Kidney (tissue), 14 donors: ENCODE measurements around the gene UBTF. TPM values are rescaled to one million over a fixed set of nuclear protein-coding genes. Genes with fewer than 3 reads are reported as not detected.

ENCODE experiments used
- DNase-seq, 5 donors: peaks; one replicate each; pipeline ENCODE4 v3.0.0-alpha.2; 2013 to 2020
- FAIRE-seq: peaks from 2 replicates; lab custom pipeline; 2012; peaks lifted over from hg19 to GRCh38; lab: Jason Lieb, UNC
- H3K27ac ChIP-seq, 2 donors: one replicate each; pipeline ENCODE4 v1.7.0; 2013; ENCODE audit warnings: low read depth in 2 of 2, low read length in 2 of 2, inconsistent platforms in 1 of 2
- H3K27me3 ChIP-seq: one replicate; pipeline ENCODE4 v1.7.1; 2013; ENCODE audit warnings: low read length, inconsistent platforms; ENCODE audit not compliant: control insufficient read depth, insufficient read depth
- H3K36me3 ChIP-seq, 3 donors: one replicate each; pipeline versions ENCODE4 v1.7.0 to v1.7.1; 2013; ENCODE audit warnings: low read length in 3 of 3, control low read depth in 1 of 3, inconsistent platforms in 1 of 3; ENCODE audit not compliant: insufficient read depth in 3 of 3, control insufficient read depth in 2 of 3
- H3K4me1 ChIP-seq, 3 donors: one replicate each; pipeline versions ENCODE4 v1.7.0 to v1.7.1; 2013; ENCODE audit warnings: low read length in 3 of 3, inconsistent platforms in 1 of 3, low read depth in 1 of 3; ENCODE audit not compliant: control insufficient read depth in 2 of 3, insufficient read depth in 2 of 3
- H3K4me3 ChIP-seq, 3 donors: one replicate each; pipeline versions ENCODE4 v1.7.0 to v1.8.1; 2013; ENCODE audit warnings: low read length in 3 of 3, control low read depth in 1 of 3, inconsistent platforms in 1 of 3
- H3K9ac ChIP-seq, 3 donors: one replicate each; pipeline versions ENCODE4 v1.7.0 to v1.7.1; 2013; ENCODE audit warnings: low read length in 3 of 3, control low read depth in 1 of 3, inconsistent platforms in 1 of 3
- H3K9me3 ChIP-seq, 3 donors: one replicate each; pipeline versions ENCODE4 v1.7.0 to v1.7.1; 2013; ENCODE audit warnings: low read length in 3 of 3, control low read depth in 1 of 3, inconsistent platforms in 1 of 3; ENCODE audit not compliant: control insufficient read depth in 2 of 3, insufficient read depth in 1 of 3
- intact Hi-C: fragments of 100-400 bp; cut with DNase I; formaldehyde crosslinking; loops from one replicate; pipeline ENCODE4 v1.11.1; 2022
- polyA plus RNA-seq: library from polyadenylated mRNA; stranded (reverse); fragments of 350-450 nt; fragmentation: Illumina TruSeq; extraction: RNeasy Lipid Tissue Mini Kit (QIAGEN cat#74804); gene quantifications from one replicate; pipeline ENCODE4 v1.2.3, GENCODE V29; 2014; ENCODE audit warnings: low read depth, low replicate concordance; ENCODE audit not compliant: insufficient read depth
- total RNA-seq: library from RNA; stranded (reverse); fragmentation: NEBNext Ultra II Directional; extraction: Animal tissue kit (Norgen Biotek cat#: 25700); gene quantifications from one replicate; pipeline ENCODE4 v1.2.1, GENCODE V29; 2021
- TF ChIP-seq, protein P1 (sequence below): IDR thresholded peaks from 3 replicates; pipeline ENCODE4 v1.5.1; 2012; ENCODE audit warnings: mild to moderate bottlenecking, moderate library complexity, borderline replicate concordance; ENCODE audit not compliant: insufficient read depth; ENCODE audit errors: extremely low read depth
- donor health status: control.
- donor health status: control.
- donor health status: control.
- donor health status: control.
- donor health status: control.
- donor health status: DM: yes; HTN: yes; CAD: no.
- donor health status: Normal renal cell carcinoma (clear cell type).

Gene UBTF
- total and polyA plus RNA-seq, 2 donors from 2014 or later, result 46.1 to 98.8 TPM

DNA sequence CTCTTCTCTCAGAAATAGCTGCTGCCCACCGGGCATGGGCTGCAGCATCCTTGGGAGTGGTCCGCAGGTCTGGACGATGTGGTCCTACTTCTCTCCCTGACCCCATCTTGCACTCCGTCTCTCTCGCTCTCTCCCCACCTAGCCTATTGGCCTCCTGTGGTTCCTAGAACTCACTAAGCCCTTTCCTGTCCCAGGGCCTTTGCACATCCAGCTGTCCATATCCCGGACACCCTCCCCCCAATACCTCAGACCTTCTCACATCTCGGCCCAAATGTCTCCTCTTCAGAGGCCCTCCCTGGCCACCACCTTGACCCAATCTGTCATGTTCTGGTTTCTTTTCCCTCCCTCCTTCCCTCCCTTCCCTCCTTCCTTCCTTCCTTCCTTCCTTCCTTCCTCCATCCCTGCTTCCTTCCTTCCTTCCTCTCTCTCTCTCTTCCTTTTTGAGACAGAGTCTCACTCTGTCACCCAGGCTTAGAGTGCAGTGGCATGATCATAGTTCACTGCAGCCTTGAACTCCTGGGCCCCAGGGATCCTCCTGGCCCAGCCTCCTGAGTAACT, 43.9 kb upstream of the UBTF start:
- TF ChIP-seq, protein P1, sequence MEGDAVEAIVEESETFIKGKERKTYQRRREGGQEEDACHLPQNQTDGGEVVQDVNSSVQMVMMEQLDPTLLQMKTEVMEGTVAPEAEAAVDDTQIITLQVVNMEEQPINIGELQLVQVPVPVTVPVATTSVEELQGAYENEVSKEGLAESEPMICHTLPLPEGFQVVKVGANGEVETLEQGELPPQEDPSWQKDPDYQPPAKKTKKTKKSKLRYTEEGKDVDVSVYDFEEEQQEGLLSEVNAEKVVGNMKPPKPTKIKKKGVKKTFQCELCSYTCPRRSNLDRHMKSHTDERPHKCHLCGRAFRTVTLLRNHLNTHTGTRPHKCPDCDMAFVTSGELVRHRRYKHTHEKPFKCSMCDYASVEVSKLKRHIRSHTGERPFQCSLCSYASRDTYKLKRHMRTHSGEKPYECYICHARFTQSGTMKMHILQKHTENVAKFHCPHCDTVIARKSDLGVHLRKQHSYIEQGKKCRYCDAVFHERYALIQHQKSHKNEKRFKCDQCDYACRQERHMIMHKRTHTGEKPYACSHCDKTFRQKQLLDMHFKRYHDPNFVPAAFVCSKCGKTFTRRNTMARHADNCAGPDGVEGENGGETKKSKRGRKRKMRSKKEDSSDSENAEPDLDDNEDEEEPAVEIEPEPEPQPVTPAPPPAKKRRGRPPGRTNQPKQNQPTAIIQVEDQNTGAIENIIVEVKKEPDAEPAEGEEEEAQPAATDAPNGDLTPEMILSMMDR, result no peak
- no peaks in the 10 kb centered on the region for H3K4me1 ChIP-seq
- no peak overlapping the region for H3K9ac ChIP-seq
- no peak overlapping the region for H3K27ac ChIP-seq
- intact Hi-C loops, result no loop called here
- H3K36me3 ChIP-seq, result no peaks in the 10 kb centered on the region
- H3K9me3 ChIP-seq, result no peaks in the 10 kb centered on the region
- H3K27me3 ChIP-seq, result no peaks in the 10 kb centered on the region
- no peak for DNase-seq
- FAIRE-seq, result no peak
- H3K4me3 ChIP-seq, result no peak overlapping the region

DNA sequence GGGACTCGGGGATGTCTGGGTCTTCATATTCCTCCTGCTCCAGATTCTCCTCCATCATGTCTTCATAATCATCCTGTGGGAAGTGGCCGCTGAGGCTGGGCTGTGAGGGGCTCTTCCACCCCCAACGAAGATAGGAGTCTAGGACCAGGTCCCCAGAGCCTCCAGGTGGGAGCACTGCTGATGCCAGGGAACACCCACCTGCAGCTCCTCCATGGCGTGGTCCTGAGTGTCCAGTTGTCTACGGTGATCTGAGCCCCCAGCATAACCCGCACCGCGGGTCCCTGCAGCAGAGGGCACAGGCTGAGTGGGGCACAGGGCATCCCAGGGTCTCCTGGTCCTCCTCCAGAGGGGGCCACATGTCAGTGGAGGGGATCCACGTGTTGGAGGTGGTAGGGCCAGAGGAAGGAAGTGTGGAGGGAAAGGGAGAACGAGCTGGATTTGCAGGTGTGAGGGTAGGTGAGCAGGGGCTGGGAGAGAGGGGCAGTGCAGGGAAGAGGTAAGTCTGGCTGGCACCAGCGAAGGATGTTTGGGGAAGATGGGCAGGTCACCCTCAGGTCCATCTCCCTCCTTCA, 43.3 kb upstream of the UBTF start:
- FAIRE-seq, result no peak
- H3K9ac ChIP-seq, result no peak overlapping the region
- no peak for DNase-seq

DNA sequence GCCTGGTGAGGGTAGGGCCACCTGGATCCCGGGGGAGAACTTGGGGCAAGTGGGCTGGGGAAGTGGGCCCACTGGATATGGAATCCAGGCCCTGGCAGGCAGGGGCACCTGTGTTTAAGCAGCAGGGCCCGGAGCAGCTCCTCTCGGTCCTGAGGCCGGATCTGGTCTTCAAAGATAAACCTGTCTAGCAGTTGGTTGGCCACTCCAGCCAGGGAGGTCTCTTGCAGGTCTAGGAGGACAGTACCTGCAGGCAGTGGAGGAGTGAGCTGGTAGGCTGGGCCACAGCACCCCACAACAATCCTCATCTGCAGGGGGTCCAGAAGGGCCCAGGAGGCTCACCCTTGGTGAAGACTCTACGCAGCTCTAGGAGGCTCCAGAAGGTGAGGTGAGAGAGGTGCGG, 40.8 kb upstream of the UBTF start:
- Histone ChIP-seq H3K4me3 (no peak overlapping the region), H3K9ac (no peak overlapping the region), H3K36me3 (no peaks in the 10 kb centered on the region), H3K9me3 (no peaks in the 10 kb centered on the region), H3K27me3 (no peaks in the 10 kb centered on the region), H3K4me1 (no peaks in the 10 kb centered on the region), H3K27ac (no peak overlapping the region)
- TF ChIP-seq, protein P1, result no peak
- intact Hi-C loops, result no loop called here
- DNase-seq, result no peak
- no peak for FAIRE-seq

More for the DNA sequence above, 43.3 kb upstream of the UBTF start:
- no peaks in the 10 kb centered on the region for H3K36me3 ChIP-seq
- H3K27ac ChIP-seq, result no peak overlapping the region
- H3K4me3 ChIP-seq, result no peak overlapping the region
- intact Hi-C loops, result no loop called here
- no peaks in the 10 kb centered on the region for H3K9me3 ChIP-seq
- no peaks in the 10 kb centered on the region for H3K4me1 ChIP-seq
- H3K27me3 ChIP-seq, result no peaks in the 10 kb centered on the region
- TF ChIP-seq, protein P1, result no peak
